IMR-90 (cell line): Measurements from ENCODE around the gene SBNO1. TPM values are rescaled to one million over a fixed set of nuclear protein-coding genes. Genes with fewer than 3 reads are reported as not detected.

ENCODE experiments used
- ATAC-seq: fragments of 200-7000 bp; cut with Tn5 transposase; 2 replicates; pipeline ENCODE4 v1.9.1; 2020; ENCODE audit warnings: low read depth, mild to moderate bottlenecking, moderate library complexity
- BruUV-seq: library from RNA; stranded (reverse); fragments of 400-500 nt; replicated peaks from 2 replicates; lab custom pipeline; 2021; lab: Mats Ljungman, UMichigan
- CTCF ChIA-PET: fragments of 300-600 bp; formaldehyde crosslinking; extraction: SDS; loops from one replicate; lab custom pipeline; 2021; ENCODE audit warnings: antibody characterized with exemption; lab: Yijun Ruan, JAX
- POLR2A ChIA-PET: fragments of 300-600 bp; sonication (Branson Sonifier 250); formaldehyde crosslinking; loops from one replicate; lab custom pipeline; 2022; ENCODE audit warnings: antibody characterized with exemption; ENCODE audit not compliant: unreplicated experiment; lab: Charles Lee
- DNase-seq: peaks from one replicate; pipeline ENCODE4 v3.0.0; 2013
- H2AFZ ChIP-seq: replicated peaks from 2 replicates; pipeline ENCODE3; 2013; ENCODE audit warnings: low read length, mild to moderate bottlenecking; ENCODE audit not compliant: poor library complexity
- H2AK5ac ChIP-seq: 2 replicates; pipeline ENCODE4 v1.6.1; 2013; ENCODE audit warnings: low read depth, low read length, inconsistent platforms
- H2AK9ac ChIP-seq: replicated peaks from 2 replicates; pipeline ENCODE3; 2013; ENCODE audit warnings: mild to moderate bottlenecking, low read depth, low read length, moderate library complexity; ENCODE audit not compliant: poor library complexity
- H2BK120ac ChIP-seq: 2 replicates; pipeline ENCODE4 v1.6.1; 2013; ENCODE audit warnings: low read depth, low read length, inconsistent platforms
- H2BK15ac ChIP-seq: 3 replicates; pipeline ENCODE4 v1.6.1; 2013; ENCODE audit warnings: low read depth, low read length, inconsistent platforms
- H2BK20ac ChIP-seq: 2 replicates; pipeline ENCODE4 v1.6.1; 2013; ENCODE audit warnings: low read depth, mild to moderate bottlenecking, inconsistent platforms, low read length, moderate library complexity
- H2BK5ac ChIP-seq: 2 replicates; pipeline ENCODE4 v1.6.1; 2013; ENCODE audit warnings: mild to moderate bottlenecking, low read depth, low read length, inconsistent platforms; ENCODE audit not compliant: poor library complexity, severe bottlenecking
- H3K14ac ChIP-seq: replicated peaks from 2 replicates; pipeline ENCODE4 v1.6.1; 2013; ENCODE audit warnings: low read depth, low read length, inconsistent platforms
- H3K18ac ChIP-seq: 2 replicates; pipeline ENCODE4 v1.6.1; 2013; ENCODE audit warnings: low read depth, low read length, control low read depth
- H3K23ac ChIP-seq: 2 replicates; pipeline ENCODE4 v1.6.1; 2013; ENCODE audit warnings: low read depth, low read length, inconsistent platforms
- H3K27ac ChIP-seq: 2 replicates; pipeline ENCODE4 v1.5.1; 2013; ENCODE audit warnings: mild to moderate bottlenecking, control low read depth, low read length; ENCODE audit not compliant: insufficient read depth
- H3K27me3 ChIP-seq: 2 replicates; pipeline ENCODE4 v1.6.1; 2013; ENCODE audit warnings: low read length; ENCODE audit not compliant: control insufficient read depth, insufficient read depth
- H3K36me3 ChIP-seq: 2 replicates; pipeline ENCODE4 v1.6.1; 2013; ENCODE audit warnings: low read length, mixed read lengths; ENCODE audit not compliant: control insufficient read depth, insufficient read depth
- H3K4ac ChIP-seq: 2 replicates; pipeline ENCODE4 v1.6.1; 2013; ENCODE audit warnings: low read depth, low read length, inconsistent platforms
- H3K4me1 ChIP-seq: 2 replicates; pipeline ENCODE4 v1.6.1; 2013; ENCODE audit warnings: low read length, mixed read lengths; ENCODE audit not compliant: control insufficient read depth, insufficient read depth
- H3K4me2 ChIP-seq: 2 replicates; pipeline ENCODE4 v1.6.1; 2013; ENCODE audit warnings: low read depth, mild to moderate bottlenecking, control low read depth, low read length, moderate library complexity
- H3K4me3 ChIP-seq: 2 replicates; pipeline ENCODE4 v1.5.1; 2013; ENCODE audit warnings: low read depth, mild to moderate bottlenecking, control low read depth, low read length, moderate library complexity; ENCODE audit not compliant: insufficient read depth
- H3K56ac ChIP-seq: 2 replicates; pipeline ENCODE4 v1.6.1; 2013; ENCODE audit warnings: low read length, inconsistent platforms; ENCODE audit not compliant: insufficient read depth; ENCODE audit errors: extremely low read depth
- H3K79me1 ChIP-seq, 2 experiments: 2 replicates each; pipeline ENCODE4 v1.6.1; 2013; ENCODE audit warnings: low read length in 2 of 2, inconsistent platforms in 1 of 2, low read depth in 1 of 2
- H3K9ac ChIP-seq: 2 replicates; pipeline ENCODE4 v1.6.1; 2013; ENCODE audit warnings: low read depth, low read length, control low read depth
- H3K9me1 ChIP-seq: 2 replicates; pipeline ENCODE4 v1.6.1; 2013; ENCODE audit warnings: low read length, inconsistent platforms; ENCODE audit not compliant: insufficient read depth
- H3K9me3 ChIP-seq: 2 replicates; pipeline ENCODE4 v1.6.1; 2013; ENCODE audit warnings: low read length; ENCODE audit not compliant: control insufficient read depth, insufficient read depth
- H4K20me1 ChIP-seq: 2 replicates; pipeline ENCODE4 v1.6.1; 2013; ENCODE audit warnings: low read length, inconsistent platforms; ENCODE audit not compliant: insufficient read depth
- H4K5ac ChIP-seq: 2 replicates; pipeline ENCODE4 v1.6.1; 2013; ENCODE audit warnings: mild to moderate bottlenecking, low read depth, low read length, control low read depth
- H4K8ac ChIP-seq, 2 experiments: 2 replicates each; pipeline ENCODE4 v1.6.1; 2013; ENCODE audit warnings: low read depth in 2 of 2, low read length in 2 of 2, control low read depth in 1 of 2, inconsistent platforms in 1 of 2
- H4K91ac ChIP-seq: 2 replicates; pipeline ENCODE4 v1.6.1; 2013; ENCODE audit warnings: low read depth, low read length, inconsistent platforms; ENCODE audit not compliant: insufficient read depth
- MAZ ChIP-seq: IDR thresholded peaks from 2 replicates; pipeline ENCODE4 v1.6.1; 2012; ENCODE audit warnings: low read depth, mild to moderate bottlenecking, low read length, improper control_type of control experiment, moderate library complexity, borderline replicate concordance
- MXI1 ChIP-seq: IDR thresholded peaks from 2 replicates; pipeline ENCODE4 v1.6.1; 2012; ENCODE audit warnings: low read depth, mild to moderate bottlenecking, low read length, moderate library complexity, borderline replicate concordance
- POLR2A ChIP-seq: IDR thresholded peaks from 2 replicates; pipeline ENCODE4 v1.6.1; 2012; ENCODE audit warnings: mild to moderate bottlenecking, low read depth, low read length
- SMC3 ChIP-seq: fragments of 150-350 bp; IDR thresholded peaks from 2 replicates; pipeline ENCODE4 v1.6.1; 2016; ENCODE audit warnings: low read depth, mild to moderate bottlenecking, antibody characterized with exemption, low read length, moderate library complexity
- WGBS, 2 experiments: methylation state at CpG; one replicate each; pipeline versions ENCODE4 v1.1.5 to v1.1.7; 2013; ENCODE audit warnings: missing lambda C conversion rate in 2 of 2; ENCODE audit not compliant: insufficient read length in 1 of 2; ENCODE audit errors: extremely low coverage in 2 of 2; 5-methylcytosine and 5-hydroxymethylcytosine counted together
- dilution Hi-C: fragments of 300-500 bp; cut with HindIII; formaldehyde crosslinking; loops from one replicate; pipeline ENCODE4 v1.14.3; 2018; ENCODE audit warnings: low sequenced_read_pairs; ENCODE audit not compliant: unreplicated experiment
- in situ Hi-C: fragments of 300-500 bp; cut with MboI; formaldehyde crosslinking; loops from 3 replicates; pipeline ENCODE4 v1.14.3; 2019; ENCODE audit warnings: low sequenced_read_pairs, inconsistent platforms, mixed read lengths
- intact Hi-C: fragments of 100-400 bp; cut with micrococcal nuclease; formaldehyde crosslinking; loops from 2 replicates; pipeline ENCODE4 v1.10.0; 2022
- polyA plus RNA-seq, 3 experiments: library from polyadenylated mRNA; depleted of rRNA; stranded (reverse); fragments of >200 nt; gene quantifications; 2 replicates each; pipeline ENCODE4 v1.2.3, GENCODE V29; 2012; ENCODE audit warnings: low replicate concordance in 1 of 3
- total RNA-seq: library from RNA; depleted of rRNA; stranded (reverse); fragments of >200 nt; gene quantifications from 2 replicates; pipeline ENCODE4 v1.2.3, GENCODE V29; 2012
- TF ChIP-seq, protein P1 (sequence below): conservative IDR thresholded peaks from 2 replicates; pipeline ENCODE4 v1.5.1; 2012; ENCODE audit warnings: mild to moderate bottlenecking, low read depth, low read length, improper control_type of control experiment

The SBNO1 gene
- total and polyA plus RNA-seq, 2 of the 4 experiments (the other 2 are of a cell fraction): 5.3 to 24.9 TPM

DNA sequence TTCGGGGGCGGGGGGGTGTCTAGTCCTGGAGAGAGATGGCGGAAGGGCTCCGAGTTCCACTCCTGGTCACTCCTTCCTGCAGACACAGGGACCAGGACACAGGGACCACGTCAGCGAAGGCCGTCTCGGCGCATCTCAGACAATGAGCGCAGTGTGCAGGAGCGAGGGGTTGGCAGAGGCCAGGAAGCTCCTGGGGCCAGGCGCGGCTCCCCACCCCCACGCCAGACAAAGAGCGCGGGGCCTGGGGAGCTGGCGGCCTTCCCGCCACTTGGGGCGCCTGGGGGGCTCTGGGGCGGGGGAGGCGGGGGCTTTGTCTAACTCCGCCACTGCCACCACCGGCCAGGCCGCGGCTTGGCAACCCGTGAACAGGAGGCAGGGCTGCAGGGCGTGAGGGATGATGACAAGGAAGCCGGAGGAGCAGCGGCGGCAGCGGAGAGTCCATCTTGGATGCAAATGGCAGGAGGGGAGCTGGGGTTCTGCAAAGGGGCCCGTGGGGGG, 95.2 kb downstream of the SBNO1 start:
- dilution Hi-C loops (no loop called here), intact Hi-C loops (no loop called here), in situ Hi-C loops (no loop called here)
- Histone ChIP-seq H3K4me1 (peaks cover 17% of the 10 kb centered on the region), H2AFZ (peak overlapping the region; percentile 90), H2AK5ac (peak overlapping the region; percentile 96), H4K5ac (peak overlapping the region; percentile 87), H3K27ac (peak overlapping the region; percentile 85), H2BK5ac (peak overlapping the region; percentile 87), H3K18ac (peak overlapping the region; percentile 36; the same call in 1 of the 2 replicates), H2BK120ac (peak overlapping the region; percentile 53; the same call in 1 of the 2 replicates), H3K56ac (peak overlapping the region; percentile 98), H2AK9ac (peak overlapping the region; percentile 99), H2BK20ac (no peak overlapping the region), H3K23ac (peak overlapping the region; percentile 98; the same call in 1 of the 2 replicates), H3K4me2 (peak overlapping the region; percentile 91), H4K8ac (peak overlapping the region; percentile 91 to 97), H3K9me1 (peaks cover 18% of the 10 kb centered on the region), H3K14ac (peak overlapping the region; percentile 100), H3K9me3 (no peaks in the 10 kb centered on the region), H3K4ac (peak overlapping the region; percentile 99), H3K36me3 (peaks cover 26% of the 10 kb centered on the region), H3K79me1 (peaks cover 9 to 51% of the 10 kb centered on the region in 2 experiments; a peak in 2 of 4 replicates), H3K4me3 (peak overlapping the region; percentile 74), H4K20me1 (peaks cover 49% of the 10 kb centered on the region), H3K9ac (peak overlapping the region; percentile 90), H3K27me3 (no peaks in the 10 kb centered on the region), H4K91ac (peak overlapping the region; percentile 96), H2BK15ac (0 out of 3 replicates have a peak overlapping the region, but pooled peaks have one; percentile 54)
- no TSS peak for BruUV-seq
- CTCF ChIA-PET: interaction anchor here (0.5 to 0.6 kb wide), 2 partner anchors 52 to 318 kb away, joined by 3 to 4 read pairs; no protein-coding TSS in a partner anchor
- TF ChIP-seq MXI1: 0 out of 2 replicates have a peak, but pooled peaks have one; percentile 9
- TF ChIP-seq POLR2A: peak; percentile 21; the same call in 1 of the 2 replicates
- TF ChIP-seq, protein P1, sequence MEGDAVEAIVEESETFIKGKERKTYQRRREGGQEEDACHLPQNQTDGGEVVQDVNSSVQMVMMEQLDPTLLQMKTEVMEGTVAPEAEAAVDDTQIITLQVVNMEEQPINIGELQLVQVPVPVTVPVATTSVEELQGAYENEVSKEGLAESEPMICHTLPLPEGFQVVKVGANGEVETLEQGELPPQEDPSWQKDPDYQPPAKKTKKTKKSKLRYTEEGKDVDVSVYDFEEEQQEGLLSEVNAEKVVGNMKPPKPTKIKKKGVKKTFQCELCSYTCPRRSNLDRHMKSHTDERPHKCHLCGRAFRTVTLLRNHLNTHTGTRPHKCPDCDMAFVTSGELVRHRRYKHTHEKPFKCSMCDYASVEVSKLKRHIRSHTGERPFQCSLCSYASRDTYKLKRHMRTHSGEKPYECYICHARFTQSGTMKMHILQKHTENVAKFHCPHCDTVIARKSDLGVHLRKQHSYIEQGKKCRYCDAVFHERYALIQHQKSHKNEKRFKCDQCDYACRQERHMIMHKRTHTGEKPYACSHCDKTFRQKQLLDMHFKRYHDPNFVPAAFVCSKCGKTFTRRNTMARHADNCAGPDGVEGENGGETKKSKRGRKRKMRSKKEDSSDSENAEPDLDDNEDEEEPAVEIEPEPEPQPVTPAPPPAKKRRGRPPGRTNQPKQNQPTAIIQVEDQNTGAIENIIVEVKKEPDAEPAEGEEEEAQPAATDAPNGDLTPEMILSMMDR: 0 out of 2 replicates have a peak, but pooled peaks have one; percentile 7
- TF ChIP-seq SMC3: no peak
- TF ChIP-seq MAZ: peak; percentile 31; the same call in 1 of the 2 replicates
- peak; percentile 31 for ATAC-seq
- DNase-seq: peak; percentile 61
- POLR2A ChIA-PET: interaction anchor here (0.6 to 0.7 kb wide), 2 partner anchors 9 to 13 kb away, joined by 9 to 10 read pairs; no protein-coding TSS in a partner anchor
- 11% methylated on average over 5 of the region's 32 CpGs; no CpG with 5 or more reads in 1 of the 2 experiments for WGBS, 2 experiments
